ENCODE results near the gene GPR152.
A peak's percentile ranks its signal among the peaks of the same experiment; 100 is the strongest.
"Not testable (repeated sequence)": the region's sequence is repeated elsewhere in the genome, so short reads cannot be mapped to it uniquely, and the experiment has no call there.

GPR152 gene

DNA sequence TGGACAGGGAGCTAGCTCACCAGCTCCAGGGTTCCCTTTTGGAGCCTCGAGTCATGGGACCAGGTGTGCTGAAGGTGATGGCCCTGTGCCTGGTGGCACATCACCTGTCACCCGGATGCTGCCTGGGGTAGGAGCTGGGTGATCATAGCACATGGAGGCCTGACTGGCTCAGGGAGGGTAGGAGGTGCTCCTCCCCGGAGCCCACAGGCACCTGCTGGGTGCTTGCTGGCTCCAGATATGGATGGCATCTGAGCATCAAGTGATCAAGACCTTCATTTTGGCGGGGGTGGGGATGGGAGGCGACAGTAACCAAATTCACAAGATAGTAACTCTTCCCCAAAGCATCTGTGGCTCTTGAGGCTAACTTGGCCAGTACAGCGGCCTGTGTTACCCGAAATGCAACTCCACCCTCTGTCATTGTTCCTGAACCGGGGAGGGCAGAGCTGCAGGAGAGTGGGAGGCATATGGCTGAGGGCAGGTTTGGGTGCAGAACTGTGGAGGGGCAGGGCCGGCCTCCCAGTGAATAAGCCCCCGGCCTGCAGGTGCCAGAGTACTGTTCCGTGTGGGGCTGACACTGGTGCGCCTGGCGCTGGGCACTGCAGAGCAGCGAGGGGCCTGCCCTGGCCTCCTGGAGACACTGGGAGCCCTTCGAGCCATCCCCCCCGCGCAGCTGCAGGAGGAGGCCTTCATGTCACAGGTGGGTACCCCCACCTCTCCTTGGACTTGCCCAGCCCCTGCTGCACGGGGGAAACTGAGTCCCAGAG lies 43.9 kb downstream of the GPR152 start:
- DNase-seq, result no peak

DNA sequence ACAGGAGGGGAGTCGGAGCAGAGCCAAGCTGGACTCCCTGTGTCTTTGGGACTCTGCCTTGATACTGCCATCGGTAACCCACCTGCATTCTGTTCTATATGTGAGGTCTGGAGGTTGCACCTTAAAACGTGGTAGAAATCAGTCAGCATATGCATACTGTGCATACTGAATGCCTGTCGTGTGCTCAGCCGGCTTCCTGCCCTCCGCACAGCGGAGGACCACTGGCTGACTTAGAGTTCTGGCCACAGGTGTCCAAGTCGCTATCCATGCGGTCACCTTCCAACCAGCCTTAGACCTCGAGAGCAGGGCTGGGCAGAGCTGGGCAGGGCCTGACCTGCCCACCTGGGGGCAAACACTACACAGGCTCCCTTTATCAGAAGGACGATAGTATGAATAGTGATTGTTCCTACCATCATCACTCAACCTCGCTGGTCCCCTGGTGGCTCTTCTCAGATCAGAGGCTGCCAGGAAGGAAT lies 44.8 kb downstream of the GPR152 start:
- DNase-seq, result no peak

DNA sequence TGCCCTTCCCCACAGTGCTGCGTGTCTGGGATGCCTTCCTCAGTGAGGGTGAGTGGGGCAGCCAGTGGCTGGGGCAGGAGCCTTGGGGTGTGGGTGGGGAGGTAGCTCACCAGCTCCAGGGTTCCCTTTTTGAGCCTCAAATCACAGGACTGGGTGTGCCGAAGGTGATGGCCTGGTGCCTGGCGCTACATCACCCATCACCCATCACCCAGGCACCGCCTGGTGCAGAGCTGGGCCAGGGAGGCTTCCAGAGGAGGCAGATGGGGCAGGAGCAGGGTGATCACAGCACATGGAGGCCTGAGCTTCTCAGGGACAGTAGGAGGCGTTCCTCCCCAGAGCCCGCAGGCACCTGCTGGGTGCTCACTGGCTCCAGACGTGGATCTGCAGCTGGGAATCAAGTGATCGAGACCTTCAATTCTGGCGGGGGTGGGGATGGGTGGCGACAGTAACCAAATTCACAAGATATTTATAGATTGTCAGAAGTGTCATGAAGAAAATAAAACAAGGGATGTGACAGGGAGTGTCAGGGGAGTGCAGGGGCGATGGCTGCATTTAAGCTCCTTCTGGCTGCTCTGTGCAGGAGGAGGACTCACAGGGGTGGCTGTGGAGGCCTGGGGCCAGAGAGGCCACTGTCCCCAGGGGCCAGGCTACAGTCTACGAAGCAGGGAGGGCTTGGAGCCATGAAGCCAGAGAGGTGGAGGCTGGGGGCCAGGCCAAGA lies 45.4 kb downstream of the GPR152 start:
- no peak for DNase-seq

DNA sequence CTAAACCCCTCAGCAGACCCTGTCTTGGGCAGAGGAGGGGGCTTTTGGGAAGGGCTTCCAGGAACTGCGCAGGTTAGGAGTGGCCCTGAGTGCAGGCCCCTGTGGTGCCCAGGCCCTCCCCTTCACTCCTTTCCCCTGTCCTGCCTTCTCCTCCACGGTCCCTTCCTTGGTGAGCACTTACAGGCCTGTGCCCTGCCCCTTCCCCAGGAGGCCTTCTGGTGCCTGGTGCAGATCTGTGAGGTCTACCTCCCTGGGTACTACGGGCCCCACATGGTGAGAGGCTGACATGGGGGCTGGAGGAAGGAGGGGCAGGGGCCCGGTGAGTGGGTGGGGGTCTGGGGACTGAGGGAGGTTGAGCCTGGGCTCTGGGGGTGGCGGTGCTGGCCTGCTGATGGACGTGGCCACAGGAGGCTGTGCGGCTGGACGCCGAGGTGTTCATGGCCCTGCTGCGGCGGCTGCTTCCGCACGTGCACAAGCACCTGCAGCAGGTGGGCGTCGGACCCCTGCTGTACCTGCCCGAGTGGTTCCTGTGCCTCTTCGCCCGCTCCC lies 46.0 kb downstream of the GPR152 start:
- no peak for DNase-seq

DNA sequence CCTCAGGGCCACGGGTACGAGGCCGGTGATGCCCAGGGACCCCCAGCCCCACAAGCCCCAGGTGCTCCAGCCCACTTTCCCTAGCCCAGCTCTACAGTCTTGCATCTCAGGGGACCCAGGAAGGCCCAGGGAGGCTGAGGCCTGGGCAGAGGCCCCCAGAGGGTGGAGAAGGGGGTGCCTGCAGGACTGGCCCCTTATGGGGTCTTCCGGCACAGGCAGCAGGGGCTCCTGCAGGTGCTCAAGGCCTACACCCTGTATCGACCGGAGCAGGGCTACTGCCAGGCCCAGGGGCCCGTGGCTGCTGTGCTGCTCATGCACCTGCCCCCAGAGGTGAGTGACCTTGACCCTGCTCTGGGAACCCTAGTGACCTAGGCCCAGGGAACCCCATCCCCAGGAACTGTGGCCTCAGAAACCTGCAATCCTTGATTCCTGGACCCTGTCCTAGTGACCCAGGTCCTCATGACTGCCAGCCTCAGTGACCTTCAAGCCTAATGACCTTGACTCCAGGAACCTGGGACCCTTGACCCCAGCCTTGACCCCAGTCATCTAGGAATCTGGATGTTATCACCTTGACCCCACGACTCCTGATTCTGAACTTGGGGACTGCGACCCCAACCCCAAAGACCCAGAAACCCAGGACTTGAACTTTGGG lies 46.7 kb downstream of the GPR152 start:
- DNase-seq, result no peak

DNA sequence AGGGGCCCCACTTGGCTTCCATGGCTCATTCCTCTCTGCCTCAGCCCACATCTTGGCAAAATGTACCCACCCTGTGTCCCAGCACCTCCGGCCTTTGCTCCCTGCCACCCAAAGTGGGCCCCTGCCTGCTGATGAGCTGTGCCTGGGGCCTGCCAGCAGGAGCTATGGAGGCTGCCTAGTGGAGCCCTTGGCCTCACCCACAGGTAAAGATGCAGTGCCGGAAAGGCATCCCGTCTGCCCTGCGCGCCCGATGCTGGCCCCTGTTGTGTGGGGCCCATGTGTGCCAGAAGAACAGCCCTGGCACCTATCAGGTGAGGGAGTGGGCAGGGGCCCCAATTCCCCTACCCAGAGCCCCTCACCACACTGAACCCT lies 47.3 kb downstream of the GPR152 start:
- no peak for DNase-seq

DNA sequence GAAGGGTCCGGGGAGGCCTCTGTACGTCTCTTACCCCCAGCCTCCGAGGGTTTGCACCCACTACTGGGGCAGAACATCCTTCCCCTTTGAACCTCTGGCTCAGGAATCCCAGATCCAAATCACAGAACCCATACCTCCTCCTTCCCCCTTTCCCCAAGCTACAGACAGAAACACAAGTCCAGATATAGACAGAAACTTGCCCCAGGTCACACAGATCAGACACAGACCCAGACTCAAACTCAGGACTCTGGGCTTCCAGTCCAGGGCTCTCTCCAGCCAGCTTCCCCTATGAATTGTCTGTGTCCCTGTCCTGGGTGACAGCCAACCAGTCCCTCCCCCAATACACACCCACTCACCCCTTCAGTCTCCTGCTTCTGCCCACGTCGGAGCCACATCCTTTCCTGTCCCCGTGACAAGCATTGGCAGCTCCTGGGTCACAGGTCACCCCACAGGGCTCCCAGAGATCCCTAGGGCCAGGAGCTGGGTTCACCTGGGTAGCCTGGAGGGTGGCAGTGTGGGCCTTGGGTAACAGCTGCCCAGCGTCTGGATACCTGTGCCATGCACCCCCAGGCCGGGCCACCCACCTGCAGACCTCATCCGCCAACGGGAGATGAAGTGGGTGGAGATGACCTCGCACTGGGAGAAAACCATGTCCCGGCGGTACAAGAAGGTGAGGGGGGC lies 47.9 kb downstream of the GPR152 start:
- peak in 1 of 2 donors; percentile 65 for DNase-seq

DNA sequence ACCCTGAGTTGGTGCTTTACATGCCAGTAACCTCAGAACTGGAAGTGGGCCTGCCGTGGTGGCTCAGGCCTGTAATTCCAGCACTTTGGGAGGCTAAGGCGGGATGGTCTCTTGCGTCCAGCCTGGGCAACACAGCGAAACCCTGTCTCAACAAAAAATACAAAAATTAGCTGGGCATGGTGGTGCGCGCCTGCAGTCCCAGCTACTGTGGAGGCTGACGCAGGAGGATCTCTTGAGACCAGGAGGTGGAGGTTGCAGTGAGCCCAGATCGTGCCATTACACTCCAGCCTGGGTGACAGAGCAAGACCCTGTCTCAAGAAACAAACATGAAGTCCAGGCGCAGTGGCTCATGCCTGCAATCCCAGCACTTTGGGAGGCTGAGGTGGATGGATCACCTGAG lies 49.4 kb downstream of the GPR152 start:
- not testable (repeated sequence) for DNase-seq

DNA sequence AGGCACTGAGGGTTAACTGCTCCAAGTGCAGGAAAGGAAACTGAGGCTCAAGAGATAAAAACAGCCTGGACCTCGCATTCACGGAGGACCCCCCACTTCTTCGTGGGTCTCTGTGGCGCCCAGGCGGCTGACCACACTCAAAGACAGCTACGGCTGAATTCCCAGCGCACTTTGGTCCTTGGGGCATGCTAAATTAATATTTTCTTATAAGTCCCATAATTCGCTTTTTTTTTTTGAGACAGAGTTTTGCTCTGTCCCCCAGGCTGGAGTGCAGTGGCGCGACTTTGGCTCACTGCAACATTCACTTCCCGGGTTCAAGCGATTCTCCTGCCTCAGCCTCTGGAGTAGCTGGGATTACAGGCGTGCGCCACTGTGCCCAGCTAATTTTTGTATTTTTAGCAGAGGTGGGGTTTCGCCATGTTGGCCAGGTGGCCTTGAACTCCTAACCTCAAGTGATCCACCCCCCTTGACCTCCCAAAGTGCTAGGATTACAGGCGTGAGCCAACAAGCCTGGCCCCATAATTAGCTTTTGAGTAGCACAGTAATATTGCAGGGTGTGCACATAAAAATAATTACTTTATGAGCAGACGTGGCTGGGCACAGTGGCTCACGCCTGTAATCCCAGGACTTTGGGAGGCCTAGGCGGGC lies 50.2 kb downstream of the GPR152 start:
- DNase-seq, result not testable (repeated sequence)

DNA sequence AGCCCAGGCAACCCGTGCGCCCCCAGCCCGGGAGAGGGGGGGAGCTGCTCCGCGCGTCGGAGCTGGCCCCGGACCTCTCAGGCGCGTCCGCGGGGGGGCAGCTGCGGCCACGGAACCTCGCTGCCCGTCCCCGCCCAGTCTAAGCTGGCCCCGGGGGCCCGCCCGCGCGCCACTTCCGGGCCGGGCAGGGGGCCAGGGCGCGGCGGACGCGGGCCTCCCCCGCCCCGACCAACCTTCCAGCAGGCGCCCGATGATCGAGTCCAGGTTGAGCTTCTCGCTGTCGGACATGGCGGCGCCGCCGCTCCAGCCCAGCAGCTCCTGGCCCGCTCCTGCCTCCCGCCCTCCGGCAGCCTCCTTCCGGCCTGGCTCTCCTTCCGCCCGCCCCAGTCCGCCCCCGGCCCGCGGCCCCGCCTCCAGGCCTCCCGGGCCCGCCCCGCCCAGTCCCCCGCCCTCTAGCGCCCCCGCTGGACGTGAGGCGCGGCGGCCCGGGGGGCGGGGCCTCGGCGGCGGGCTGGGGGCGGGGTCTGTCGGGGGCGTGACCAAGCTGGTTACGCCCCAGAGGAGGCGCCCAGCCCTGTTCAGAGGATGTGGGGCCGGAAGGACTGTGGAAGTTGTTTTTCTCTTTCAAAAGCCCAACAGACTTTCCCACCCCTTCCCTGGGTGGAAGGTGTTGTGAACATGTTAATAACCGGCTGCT lies 50.9 kb downstream of the GPR152 start, which contains the start of gene PPP1CA:
PPP1CA (minus strand) TSS at position 364 of the 697 bp plus-strand sequence; CDS start at position 288, 76 bp downstream.
- DNase-seq, result peak; percentile 88 to 93

Measured in CD4-positive, alpha-beta T cell treated with Interferon alpha-2 for 1 hour (primary cell).